PC-3 (cell line): ENCODE results near the gene ANTKMT. TPM values are rescaled to one million over a fixed set of nuclear protein-coding genes. Genes with fewer than 3 reads are reported as not detected.
"Not testable (repeated sequence)": the region's sequence is repeated elsewhere in the genome, so short reads cannot be mapped to it uniquely, and the experiment has no call there.

Experiments used
- ATAC-seq: fragments of 200-7000 bp; cut with Tn5 transposase; 2 replicates; pipeline ENCODE4 v1.9.1; 2020; ENCODE audit warnings: mild to moderate bottlenecking, moderate library complexity
- BruUV-seq: library from RNA; stranded (reverse); fragments of 400-500 nt; replicated peaks from 2 replicates; lab custom pipeline; 2021; lab: Mats Ljungman, UMichigan
- CTCF ChIA-PET: fragments of 300-600 bp; sonication (Branson Sonifier 250); formaldehyde crosslinking; loops from one replicate; lab custom pipeline; 2022; ENCODE audit warnings: antibody characterized with exemption; lab: Charles Lee
- POLR2A ChIA-PET: fragments of 300-600 bp; sonication (Branson Sonifier 250); formaldehyde crosslinking; loops from one replicate; lab custom pipeline; 2022; ENCODE audit warnings: antibody characterized with exemption; ENCODE audit not compliant: unreplicated experiment; lab: Charles Lee
- DNase-seq: peaks from one replicate; pipeline ENCODE4 v3.0.0-alpha.2; 2015
- H2AFZ ChIP-seq: fragments of 300-600 bp; sonication (generic); 2 replicates; pipeline ENCODE4 v1.6.0; 2016; ENCODE audit warnings: antibody characterized with exemption, low read length
- H3F3A ChIP-seq: fragments of 300-600 bp; sonication (generic); one replicate; pipeline ENCODE4 v1.6.0; 2017; ENCODE audit warnings: antibody characterized with exemption, low read length, control low read depth, mild to moderate bottlenecking; ENCODE audit not compliant: unreplicated experiment
- H3K27ac ChIP-seq: fragments of 300-600 bp; sonication (generic); 2 replicates; pipeline ENCODE4 v1.5.1; 2016; ENCODE audit warnings: mild to moderate bottlenecking, low read length
- H3K27me3 ChIP-seq: fragments of 300-600 bp; sonication (generic); 2 replicates; pipeline ENCODE4 v1.6.1; 2016; ENCODE audit warnings: low read length, mixed read lengths
- H3K36me3 ChIP-seq: fragments of 300-600 bp; sonication (generic); 2 replicates; pipeline ENCODE4 v1.6.1; 2016; ENCODE audit warnings: low read depth, mixed run types, low read length, mixed read lengths
- H3K4me1 ChIP-seq: fragments of 300-600 bp; sonication (generic); 2 replicates; pipeline ENCODE4 v1.5.1; 2016; ENCODE audit warnings: low read length; ENCODE audit not compliant: insufficient read depth
- H3K4me2 ChIP-seq: fragments of 300-600 bp; sonication (generic); 2 replicates; pipeline ENCODE4 v1.6.0; 2016; ENCODE audit warnings: low read length
- H3K4me3 ChIP-seq: fragments of 300-600 bp; sonication (generic); 2 replicates; pipeline ENCODE4 v1.5.1; 2016; ENCODE audit warnings: mild to moderate bottlenecking, low read length, mixed read lengths
- H3K79me2 ChIP-seq: fragments of 300-600 bp; sonication (generic); 2 replicates; pipeline ENCODE4 v1.6.1; 2017; ENCODE audit warnings: low read length, mixed read lengths
- H3K9ac ChIP-seq: fragments of 300-600 bp; sonication (generic); 2 replicates; pipeline ENCODE4 v1.6.0; 2016; ENCODE audit warnings: mild to moderate bottlenecking, low read length
- H3K9me2 ChIP-seq: fragments of 300-600 bp; sonication (generic); replicated peaks from 2 replicates; pipeline ENCODE4 v1.6.1; 2016; ENCODE audit warnings: mixed run types, low read length, mixed read lengths
- H3K9me3 ChIP-seq: fragments of 300-600 bp; sonication (generic); 2 replicates; pipeline ENCODE4 v1.6.1; 2016; ENCODE audit warnings: low read length, mixed read lengths
- H4K20me1 ChIP-seq: fragments of 300-600 bp; sonication (generic); 2 replicates; pipeline ENCODE4 v1.6.1; 2016; ENCODE audit warnings: low read length, mixed read lengths
- EZH2 ChIP-seq: fragments of 300-600 bp; sonication (generic); IDR thresholded peaks from one replicate; pipeline ENCODE4 v1.6.1; 2017; ENCODE audit warnings: antibody characterized with exemption, mild to moderate bottlenecking, low read length; ENCODE audit not compliant: unreplicated experiment
- EZH2phosphoT487 ChIP-seq: fragments of 300-600 bp; sonication (generic); IDR thresholded peaks from 2 replicates; pipeline ENCODE4 v1.6.1; 2018; ENCODE audit warnings: mild to moderate bottlenecking, antibody characterized with exemption, low read length, borderline replicate concordance
- intact Hi-C: fragments of 100-400 bp; cut with micrococcal nuclease; formaldehyde crosslinking; loops from 2 replicates; pipeline ENCODE4 v1.9.0; 2023
- total RNA-seq: library from RNA; depleted of rRNA; stranded (reverse); fragments of >200 nt; gene quantifications from 2 replicates; pipeline ENCODE4 v1.2.3, GENCODE V29; 2014
- TF ChIP-seq, protein P1 (sequence below): fragments of 300-600 bp; sonication (generic); conservative IDR thresholded peaks from 2 replicates; pipeline ENCODE4 v1.5.1; 2017; ENCODE audit warnings: antibody characterized with exemption, low read depth, mild to moderate bottlenecking, low read length

The ANTKMT gene
- total RNA-seq, 1 experiment from 2014 or later: 77.3 TPM

DNA sequence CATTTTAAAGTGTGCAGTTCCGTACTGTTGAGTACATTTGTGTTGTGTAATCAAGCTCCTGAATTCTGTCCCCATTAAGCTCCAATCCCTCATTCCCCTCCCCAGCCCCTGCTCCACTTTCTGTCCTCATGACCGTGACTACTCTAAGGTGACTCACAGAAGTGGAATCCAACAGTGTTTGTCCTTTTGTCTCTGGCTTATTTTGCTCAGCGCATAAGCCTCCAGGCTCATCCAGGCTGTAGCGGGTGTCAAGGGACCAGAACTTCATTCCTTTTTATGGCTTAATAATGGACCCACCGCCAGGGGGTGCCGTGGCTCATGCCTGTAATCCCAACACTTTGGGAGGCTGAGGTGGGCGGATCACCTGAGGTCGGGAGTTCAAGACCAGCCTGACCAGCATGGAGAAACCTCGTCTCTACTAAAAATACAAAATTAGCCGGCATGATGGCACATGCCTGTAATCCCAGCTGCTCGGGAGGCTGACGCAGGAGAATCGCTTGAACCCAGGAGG is 8.2 kb upstream of the ANTKMT start:
- peaks cover 22% of the 10 kb centered on the region for H3K4me1 ChIP-seq
- POLR2A ChIA-PET: interaction anchor here (1.2 to 1.3 kb wide), 2 partner anchors 8 to 15 kb away, joined by 5 to 6 read pairs; partner anchors contain the start of gene ANTKMT

GRCh38 chr16:714079-714478 is 6.9 kb upstream of the ANTKMT start:
- Histone ChIP-seq H3K4me2 (peak overlapping the region; percentile 58), H3K4me3 (no peak overlapping the region), H3K9me3 (no peaks in the 10 kb centered on the region), H3K36me3 (no peaks in the 10 kb centered on the region), H3K79me2 (peaks cover 19% of the 10 kb centered on the region), H3K9ac (peak overlapping the region; percentile 29; the same call in 1 of the 2 replicates), H3K4me1 (peaks cover 25% of the 10 kb centered on the region), H4K20me1 (peaks cover 8% of the 10 kb centered on the region; the same call in 1 of the 2 replicates), H3F3A (no peaks in the 10 kb centered on the region), H3K9me2 (no peaks in the 10 kb centered on the region), H2AFZ (0 out of 2 replicates have a peak overlapping the region, but pooled peaks have one; percentile 48), H3K27ac (peak overlapping the region; percentile 63), H3K27me3 (0 out of 2 replicates have a peak, but pooled peaks cover 2% of the 10 kb centered on the region)
- ATAC-seq (peak; percentile 10; the same call in 1 of the 2 replicates), DNase-seq (peak; percentile 51)
- CTCF ChIA-PET: interaction anchor here (0.5 kb wide), 1 partner anchor 12 kb away, joined by 3 read pairs; the partner anchor contains the start of gene CCDC78
- TF ChIP-seq EZH2phosphoT487: no peak
- TF ChIP-seq, protein P1, sequence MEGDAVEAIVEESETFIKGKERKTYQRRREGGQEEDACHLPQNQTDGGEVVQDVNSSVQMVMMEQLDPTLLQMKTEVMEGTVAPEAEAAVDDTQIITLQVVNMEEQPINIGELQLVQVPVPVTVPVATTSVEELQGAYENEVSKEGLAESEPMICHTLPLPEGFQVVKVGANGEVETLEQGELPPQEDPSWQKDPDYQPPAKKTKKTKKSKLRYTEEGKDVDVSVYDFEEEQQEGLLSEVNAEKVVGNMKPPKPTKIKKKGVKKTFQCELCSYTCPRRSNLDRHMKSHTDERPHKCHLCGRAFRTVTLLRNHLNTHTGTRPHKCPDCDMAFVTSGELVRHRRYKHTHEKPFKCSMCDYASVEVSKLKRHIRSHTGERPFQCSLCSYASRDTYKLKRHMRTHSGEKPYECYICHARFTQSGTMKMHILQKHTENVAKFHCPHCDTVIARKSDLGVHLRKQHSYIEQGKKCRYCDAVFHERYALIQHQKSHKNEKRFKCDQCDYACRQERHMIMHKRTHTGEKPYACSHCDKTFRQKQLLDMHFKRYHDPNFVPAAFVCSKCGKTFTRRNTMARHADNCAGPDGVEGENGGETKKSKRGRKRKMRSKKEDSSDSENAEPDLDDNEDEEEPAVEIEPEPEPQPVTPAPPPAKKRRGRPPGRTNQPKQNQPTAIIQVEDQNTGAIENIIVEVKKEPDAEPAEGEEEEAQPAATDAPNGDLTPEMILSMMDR: no peak
- TF ChIP-seq EZH2: no peak
- intact Hi-C loops: loop anchor here (10.0 kb wide), 1 partner anchor 71 kb away; the partner anchor contains the start of genes CHTF18 and RPUSD1
- POLR2A ChIA-PET: interaction anchor here (0.5 kb wide), 1 partner anchor 14 kb away, joined by 3 read pairs; no protein-coding TSS in a partner anchor
- BruUV-seq: no TSS peak

More for the DNA sequence above, 8.2 kb upstream of the ANTKMT start:
- not testable (repeated sequence) for H3K36me3 ChIP-seq, H3K9ac ChIP-seq, H3K4me3 ChIP-seq, H3K9me3 ChIP-seq, H3F3A ChIP-seq, H4K20me1 ChIP-seq, BruUV-seq, H3K4me2 ChIP-seq, H2AFZ ChIP-seq, H3K9me2 ChIP-seq
- Histone ChIP-seq H3K79me2 (peaks cover 19% of the 10 kb centered on the region), H3K27me3 (peaks cover 12% of the 10 kb centered on the region), H3K27ac (peak overlapping the region; percentile 61)
- intact Hi-C loops: loop anchor here (1.0 to 10.0 kb wide), 2 partner anchors 8 to 72 kb away; partner anchors contain the start of genes CHTF18 and RPUSD1
- peak; percentile 96 for DNase-seq
- ATAC-seq: peak; percentile 50
- TF ChIP-seq, protein P1: peak; percentile 56
- CTCF ChIA-PET: interaction anchor here (1.0 to 1.3 kb wide), 5 partner anchors 13 to 83 kb away, joined by 3 to 6 read pairs (median 5); partner anchors contain the start of genes CCDC78, CHTF18, CIAO3 and RPUSD1
